Measurements from ENCODE around the gene FGFR2.

GRCh38 chr10:121436281-121436629 is 162.0 kb downstream of the FGFR2 start:
- TF ChIP-seq EZH2 (IDR thresholded peaks at IDR 0.05; ENCODE audit: borderline replicate concordance) = no peak
- no peak for TF ChIP-seq CTCF (IDR thresholded peaks at IDR 0.05; ENCODE audit: poor library complexity)
